Fibroblast of peridontal ligament (primary cell): ENCODE data around the gene SMIM15.

Experiments used
- DNase-seq: peaks from one replicate; pipeline ENCODE4 v3.0.0-alpha.2; 2010; ENCODE audit errors: extremely low read depth

The SMIM15 gene

DNA sequence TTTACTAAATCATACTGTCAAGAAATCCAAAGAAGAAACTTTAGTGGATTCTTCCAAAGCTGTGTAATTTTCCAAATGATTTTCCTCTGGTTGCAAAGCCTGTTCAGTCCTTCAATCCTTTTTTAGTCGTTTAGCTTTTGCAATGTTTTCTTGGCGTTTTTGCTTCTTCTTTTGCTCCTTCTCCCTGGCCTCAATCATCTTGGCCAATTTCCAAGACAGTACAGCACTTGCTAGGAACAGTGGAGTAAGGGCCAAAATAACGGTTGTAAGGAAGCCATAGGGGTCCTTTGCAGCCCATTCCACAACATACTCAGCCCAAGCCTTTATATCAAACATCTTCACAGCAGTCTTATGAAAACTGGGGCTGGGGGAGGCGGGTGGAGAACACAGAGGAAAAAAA lies 2.4 kb downstream of the SMIM15 start:
- DNase-seq: no peak

GRCh38 chr5:61159070-61159469 lies 3.2 kb downstream of the SMIM15 start:
- DNase-seq: no peak

GRCh38 chr5:61151893-61152292 lies 10.4 kb downstream of the SMIM15 start:
- no peak for DNase-seq

GRCh38 chr5:61148515-61148914 lies 13.8 kb downstream of the SMIM15 start:
- peak; percentile 80 for DNase-seq

- no peak for DNase-seq
These were observed 19.5 kb downstream of the SMIM15 start for GRCh38 chr5:61142811-61143210.

GRCh38 chr5:61142391-61142790 lies 19.9 kb downstream of the SMIM15 start:
- no peak for DNase-seq

- DNase-seq: no peak
These were observed 20.5 kb downstream of the SMIM15 start for GRCh38 chr5:61141801-61142200.

GRCh38 chr5:61139931-61140330 lies 22.3 kb downstream of the SMIM15 start:
- DNase-seq: no peak

DNA sequence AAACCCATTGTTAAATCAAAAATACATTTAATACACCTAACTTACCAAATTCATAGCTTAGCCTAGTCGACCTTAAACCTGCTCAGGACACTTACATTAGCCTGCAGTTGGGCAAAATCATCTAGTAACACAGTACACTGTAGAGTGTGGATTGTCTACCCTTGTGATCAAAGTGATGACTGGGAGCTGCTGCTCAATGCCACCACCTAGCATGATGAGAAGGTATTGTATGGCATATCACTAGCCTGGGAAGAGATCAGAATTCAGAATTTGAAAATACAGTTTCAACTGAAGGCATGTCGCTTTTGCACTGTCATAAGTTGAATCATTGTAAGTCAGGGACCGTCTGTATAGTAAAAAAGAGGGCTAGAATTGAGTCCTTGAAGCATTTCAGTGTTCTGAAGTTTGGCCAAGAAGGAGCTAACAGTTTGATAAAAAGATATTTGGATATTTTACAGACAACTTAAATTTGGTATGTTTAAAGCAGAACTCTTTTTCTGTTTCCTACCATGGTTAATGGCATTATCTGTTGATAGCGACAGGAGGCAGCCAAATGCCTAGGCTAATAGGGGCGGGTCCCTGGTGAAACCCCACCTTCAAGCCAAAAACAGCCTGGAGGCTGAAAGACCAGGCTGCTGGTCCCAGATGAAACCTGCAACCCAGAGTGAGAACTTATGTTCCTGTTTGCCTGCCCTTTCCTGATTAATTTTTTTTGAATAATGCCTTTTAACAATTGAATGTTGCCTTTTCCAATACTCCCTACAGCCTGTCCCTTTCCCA lies 23.0 kb downstream of the SMIM15 start:
- no peak for DNase-seq

- no peak for DNase-seq
These were observed 24.4 kb downstream of the SMIM15 start for GRCh38 chr5:61137835-61138234.

DNA sequence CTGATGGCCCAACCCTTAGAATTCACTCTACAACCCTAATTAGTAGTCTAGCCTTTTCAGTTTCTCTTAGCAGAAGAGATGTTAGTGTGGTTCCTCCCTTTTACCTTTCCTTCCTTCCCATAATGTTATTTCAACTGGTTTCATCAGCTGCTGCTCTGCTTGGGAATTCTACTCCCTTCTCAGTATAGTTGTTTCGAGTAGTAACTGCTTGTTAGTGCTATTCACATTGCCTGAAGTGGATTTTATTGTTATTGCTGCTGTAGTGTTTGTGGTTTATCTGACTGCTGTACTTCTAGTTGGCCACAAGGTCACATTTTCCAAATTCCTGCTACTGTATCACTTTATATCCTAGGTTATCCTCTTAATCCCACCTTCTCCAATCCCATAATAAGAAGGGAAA lies 29.7 kb downstream of the SMIM15 start:
- peak; percentile 50 for DNase-seq

- DNase-seq: peak; percentile 36
These were observed 32.0 kb downstream of the SMIM15 start for GRCh38 chr5:61130289-61130688.

DNA sequence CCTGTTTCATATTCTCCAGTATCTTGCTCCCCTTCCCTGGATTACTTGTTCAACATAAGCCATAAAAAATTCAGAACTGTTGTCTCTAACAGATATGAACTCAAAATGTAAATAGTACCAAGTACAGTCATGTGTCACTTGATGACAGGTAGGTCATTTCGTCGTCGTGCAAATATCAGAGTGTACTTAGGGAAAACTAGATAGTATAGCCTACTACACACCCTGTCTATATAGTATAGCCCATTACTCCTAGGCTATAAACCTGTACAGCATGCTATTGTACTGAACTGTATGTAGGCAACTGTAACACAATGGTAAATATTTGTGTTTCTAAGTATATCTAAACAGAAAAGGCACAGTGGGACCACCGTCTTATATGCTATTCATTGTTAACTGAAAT lies 39.1 kb downstream of the SMIM15 start:
- DNase-seq: no peak

- peak; percentile 3 for DNase-seq
These were observed 41.7 kb downstream of the SMIM15 start for GRCh38 chr5:61120534-61120933.

GRCh38 chr5:61119066-61119465 lies 43.2 kb downstream of the SMIM15 start:
- no peak for DNase-seq

DNA sequence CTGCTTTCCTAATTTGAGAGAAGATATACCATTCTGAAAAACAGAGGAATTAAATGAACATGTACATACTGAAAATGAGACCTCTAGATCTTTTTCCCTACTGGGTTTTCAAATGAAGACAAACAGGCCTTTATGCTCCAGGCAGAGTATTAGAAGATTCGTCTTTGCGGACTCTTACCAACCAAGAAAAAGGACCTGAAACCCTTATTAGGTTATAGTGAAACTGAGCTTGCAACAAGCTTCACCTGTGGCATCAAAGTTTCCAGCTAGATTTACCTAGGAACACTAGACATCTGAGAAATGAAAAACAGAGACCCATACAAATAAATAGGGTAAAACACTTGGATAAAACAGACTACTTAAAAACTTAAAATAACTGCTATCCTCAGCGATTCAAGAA lies 46.3 kb downstream of the SMIM15 start:
- no peak for DNase-seq

- DNase-seq: no peak
These were observed 47.8 kb downstream of the SMIM15 start for GRCh38 chr5:61114441-61114840.
